HG03354 (cell line): ENCODE data around the gene UQCR11.

Source experiments
- ATAC-seq: cut with Tn5 transposase; IDR thresholded peaks from one replicate; pipeline ENCODE4 v1.9.1; 2021; ENCODE audit warnings: mild to moderate bottlenecking; ENCODE audit not compliant: unreplicated experiment, poor library complexity, severe bottlenecking

The UQCR11 gene

DNA sequence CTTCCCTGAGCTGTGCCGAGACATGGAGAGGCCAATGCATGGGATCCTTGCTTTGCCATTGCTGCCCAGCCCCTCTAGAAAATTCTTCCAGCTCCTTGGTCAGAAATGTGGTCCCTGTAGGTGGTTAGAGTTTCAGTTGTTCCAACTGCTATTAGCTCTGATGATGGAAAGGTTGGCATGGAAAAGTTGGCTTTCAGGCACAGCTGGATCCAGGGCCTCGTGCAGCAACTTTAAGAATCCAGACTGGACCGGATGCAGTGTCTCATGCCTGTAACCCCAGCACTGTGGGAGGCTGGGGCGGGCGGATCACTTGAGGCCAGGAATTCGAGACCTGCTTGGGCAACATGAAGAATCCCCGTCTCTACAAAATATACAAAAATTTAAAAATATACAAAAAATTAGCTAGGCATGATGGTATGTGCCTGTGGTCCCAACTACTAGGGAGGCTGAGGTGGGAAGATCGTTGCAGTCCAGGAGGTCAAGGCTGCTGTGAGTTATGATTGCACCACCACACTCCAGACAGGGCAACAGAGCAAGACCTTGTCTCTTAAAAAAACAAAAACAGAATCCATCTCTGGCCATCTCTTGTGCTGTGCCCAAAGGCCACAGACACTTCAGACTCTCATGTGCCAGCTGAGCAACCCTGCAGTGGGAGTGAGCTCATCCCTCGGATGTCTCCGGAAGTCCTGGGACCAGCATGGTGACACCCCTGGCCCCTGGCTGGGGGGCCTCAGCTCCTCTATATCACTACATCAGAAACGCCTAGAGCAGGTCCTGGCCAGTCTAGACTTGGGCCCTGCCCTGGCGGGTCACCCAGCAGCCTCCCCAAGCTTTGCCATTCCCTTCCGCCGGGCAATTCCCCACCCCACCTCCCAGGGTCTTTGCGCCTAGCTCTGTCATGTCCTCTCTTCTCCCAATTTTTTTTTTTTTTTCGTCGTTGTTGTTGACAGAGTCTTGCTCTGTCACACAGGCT, 53.9 kb downstream of the UQCR11 start:
- ATAC-seq, result no peak

GRCh38 chr19:1549332-1549945, 55.8 kb downstream of the UQCR11 start:
- ATAC-seq, result no peak
